ENCODE measurements around the gene PCDH9.

DNA sequence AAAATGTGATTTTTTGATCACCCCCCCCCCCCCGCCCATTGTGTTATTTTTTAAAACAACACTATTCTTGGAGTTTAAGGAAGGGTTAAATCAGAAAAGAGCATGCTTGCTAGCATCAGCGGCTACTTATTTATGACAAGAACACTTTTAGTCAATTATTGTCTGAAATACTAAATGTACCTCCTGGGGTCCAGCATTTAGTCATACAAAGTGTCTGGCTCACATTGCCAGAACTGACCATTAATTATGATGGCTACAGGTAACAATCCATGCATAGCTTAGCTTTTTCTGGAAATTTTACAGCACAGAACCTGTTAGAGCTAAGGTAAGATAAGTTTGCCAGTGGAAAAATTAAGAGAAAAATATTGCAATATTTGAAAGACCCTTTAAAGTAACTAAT lies 90.1 kb downstream of the PCDH9 start:
- TF ChIP-seq CTCF (IDR thresholded peaks at IDR 0.05) (no peak), POLR2A (IDR thresholded peaks at IDR 0.05) (no peak)

Measured in thyroid gland (tissue), 4 donors.